Dermis microvascular lymphatic vessel endothelial cell (primary cell): ENCODE data around the gene SEMA3C. TPM values are rescaled to one million over a fixed set of nuclear protein-coding genes. Genes with fewer than 3 reads are reported as not detected.

Source experiments
- DNase-seq, 2 donors: peaks; one replicate each; pipeline versions ENCODE4 v3.0.0 to v3.0.0-alpha.2; 2010; ENCODE audit warnings: low read depth in 2 of 2
- total RNA-seq: library from RNA; depleted of rRNA; stranded (reverse); fragments of >200 nt; gene quantifications from 2 replicates; pipeline ENCODE4 v1.2.1, GENCODE V29; 2014

Gene SEMA3C
- total RNA-seq, 1 donor from 2014 or later: under 0.01 TPM

DNA sequence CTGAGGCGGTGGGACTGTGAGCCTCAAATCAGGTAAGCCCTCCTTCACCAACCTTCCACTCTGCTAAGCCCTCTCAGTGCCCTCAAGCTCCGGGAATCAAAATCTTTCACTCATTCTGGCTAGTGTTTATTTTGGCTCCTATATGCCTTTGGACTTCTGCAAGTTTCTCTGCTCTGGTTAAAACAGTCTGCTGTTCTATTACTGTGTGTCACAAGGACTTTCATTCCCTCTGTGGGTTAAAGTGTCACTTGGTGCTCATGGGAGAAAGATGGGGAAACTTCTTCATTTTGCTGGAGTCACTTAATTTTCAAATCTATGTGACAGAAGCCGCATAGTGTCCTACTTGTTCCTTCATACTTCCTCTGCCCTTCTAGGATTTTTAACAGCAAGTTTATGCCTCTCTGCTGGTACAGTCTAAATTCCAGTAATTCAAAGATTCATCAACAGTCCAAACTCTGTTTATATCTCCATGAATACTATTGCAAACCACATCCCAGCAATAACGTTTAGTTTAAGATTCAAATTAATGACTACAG lies 219.1 kb downstream of the SEMA3C start:
- no peak for DNase-seq

DNA sequence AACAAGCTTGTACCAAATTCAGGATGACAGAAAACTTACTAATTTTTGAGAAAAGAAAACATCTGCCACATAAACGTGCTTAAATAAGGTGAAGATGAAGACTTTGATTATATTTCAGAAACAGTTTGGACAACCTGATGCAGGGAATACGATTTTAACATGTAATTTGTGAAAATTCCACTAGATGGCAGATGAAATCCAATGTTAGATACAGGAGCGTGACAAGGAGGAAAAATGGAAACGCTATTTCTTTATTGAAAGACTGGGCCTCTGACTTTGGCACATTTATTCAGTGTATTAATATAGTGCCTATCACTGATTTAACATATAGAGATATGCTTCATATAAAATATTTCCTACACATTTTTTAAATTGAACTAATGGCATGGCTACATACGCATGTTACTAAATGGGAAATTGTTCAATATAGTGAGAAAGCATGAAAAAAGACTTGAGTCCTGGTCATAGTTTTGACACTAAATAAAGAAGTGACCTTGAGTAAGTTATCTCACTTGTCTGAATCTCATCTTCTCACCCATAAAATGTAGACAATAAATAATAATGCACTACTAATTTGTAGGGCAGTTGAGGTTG lies 219.7 kb downstream of the SEMA3C start:
- peak; percentile 47 to 53 for DNase-seq
